ENCODE measurements around the gene CCBE1.

CCBE1 gene

DNA sequence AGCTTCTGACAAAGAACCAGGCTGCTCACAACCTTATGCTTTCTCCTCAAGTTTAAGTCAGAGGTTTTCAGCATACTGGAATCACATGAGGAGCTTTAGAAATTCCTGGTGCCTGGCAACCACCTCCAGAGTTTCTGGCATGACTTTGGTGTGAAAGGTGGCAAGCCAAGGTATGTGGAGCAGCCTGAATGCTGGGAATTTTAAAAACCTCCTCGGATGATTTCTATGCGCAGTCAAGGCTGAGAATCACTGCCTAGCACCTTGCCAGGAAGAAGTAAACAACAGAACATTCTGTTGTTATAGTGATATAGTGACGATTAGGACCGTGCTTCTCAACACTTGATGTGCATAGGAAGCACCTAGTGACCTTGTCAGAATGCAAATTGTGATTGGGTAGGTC is 11.7 kb downstream of the CCBE1 start:
- no peak for DNase-seq (ENCODE audit: low read depth in 1 of 2, low spot score in 1 of 2)
- no peak overlapping the region for H3K27ac ChIP-seq (replicated peaks)
- H3K4me3 ChIP-seq (replicated peaks; ENCODE audit: insufficient read depth, low read length) = no peak overlapping the region
- peaks cover 11% of the 10 kb centered on the region for H3K27me3 ChIP-seq (ENCODE audit: insufficient read depth, poor library complexity, severe bottlenecking)
- TF ChIP-seq, protein P1, sequence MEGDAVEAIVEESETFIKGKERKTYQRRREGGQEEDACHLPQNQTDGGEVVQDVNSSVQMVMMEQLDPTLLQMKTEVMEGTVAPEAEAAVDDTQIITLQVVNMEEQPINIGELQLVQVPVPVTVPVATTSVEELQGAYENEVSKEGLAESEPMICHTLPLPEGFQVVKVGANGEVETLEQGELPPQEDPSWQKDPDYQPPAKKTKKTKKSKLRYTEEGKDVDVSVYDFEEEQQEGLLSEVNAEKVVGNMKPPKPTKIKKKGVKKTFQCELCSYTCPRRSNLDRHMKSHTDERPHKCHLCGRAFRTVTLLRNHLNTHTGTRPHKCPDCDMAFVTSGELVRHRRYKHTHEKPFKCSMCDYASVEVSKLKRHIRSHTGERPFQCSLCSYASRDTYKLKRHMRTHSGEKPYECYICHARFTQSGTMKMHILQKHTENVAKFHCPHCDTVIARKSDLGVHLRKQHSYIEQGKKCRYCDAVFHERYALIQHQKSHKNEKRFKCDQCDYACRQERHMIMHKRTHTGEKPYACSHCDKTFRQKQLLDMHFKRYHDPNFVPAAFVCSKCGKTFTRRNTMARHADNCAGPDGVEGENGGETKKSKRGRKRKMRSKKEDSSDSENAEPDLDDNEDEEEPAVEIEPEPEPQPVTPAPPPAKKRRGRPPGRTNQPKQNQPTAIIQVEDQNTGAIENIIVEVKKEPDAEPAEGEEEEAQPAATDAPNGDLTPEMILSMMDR (IDR thresholded peaks at IDR 0.05; ENCODE audit: insufficient read depth, low read length) = no peak
- no peak for TF ChIP-seq POLR2AphosphoS5 (IDR thresholded peaks at IDR 0.05; ENCODE audit: low read depth)
- no peak for TF ChIP-seq SPI1 (IDR thresholded peaks at IDR 0.05; ENCODE audit: borderline replicate concordance, low read depth)
- no peak for TF ChIP-seq GABPA (IDR thresholded peaks at IDR 0.05; ENCODE audit: low read depth)
- TF ChIP-seq, protein P2, sequence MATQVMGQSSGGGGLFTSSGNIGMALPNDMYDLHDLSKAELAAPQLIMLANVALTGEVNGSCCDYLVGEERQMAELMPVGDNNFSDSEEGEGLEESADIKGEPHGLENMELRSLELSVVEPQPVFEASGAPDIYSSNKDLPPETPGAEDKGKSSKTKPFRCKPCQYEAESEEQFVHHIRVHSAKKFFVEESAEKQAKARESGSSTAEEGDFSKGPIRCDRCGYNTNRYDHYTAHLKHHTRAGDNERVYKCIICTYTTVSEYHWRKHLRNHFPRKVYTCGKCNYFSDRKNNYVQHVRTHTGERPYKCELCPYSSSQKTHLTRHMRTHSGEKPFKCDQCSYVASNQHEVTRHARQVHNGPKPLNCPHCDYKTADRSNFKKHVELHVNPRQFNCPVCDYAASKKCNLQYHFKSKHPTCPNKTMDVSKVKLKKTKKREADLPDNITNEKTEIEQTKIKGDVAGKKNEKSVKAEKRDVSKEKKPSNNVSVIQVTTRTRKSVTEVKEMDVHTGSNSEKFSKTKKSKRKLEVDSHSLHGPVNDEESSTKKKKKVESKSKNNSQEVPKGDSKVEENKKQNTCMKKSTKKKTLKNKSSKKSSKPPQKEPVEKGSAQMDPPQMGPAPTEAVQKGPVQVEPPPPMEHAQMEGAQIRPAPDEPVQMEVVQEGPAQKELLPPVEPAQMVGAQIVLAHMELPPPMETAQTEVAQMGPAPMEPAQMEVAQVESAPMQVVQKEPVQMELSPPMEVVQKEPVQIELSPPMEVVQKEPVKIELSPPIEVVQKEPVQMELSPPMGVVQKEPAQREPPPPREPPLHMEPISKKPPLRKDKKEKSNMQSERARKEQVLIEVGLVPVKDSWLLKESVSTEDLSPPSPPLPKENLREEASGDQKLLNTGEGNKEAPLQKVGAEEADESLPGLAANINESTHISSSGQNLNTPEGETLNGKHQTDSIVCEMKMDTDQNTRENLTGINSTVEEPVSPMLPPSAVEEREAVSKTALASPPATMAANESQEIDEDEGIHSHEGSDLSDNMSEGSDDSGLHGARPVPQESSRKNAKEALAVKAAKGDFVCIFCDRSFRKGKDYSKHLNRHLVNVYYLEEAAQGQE (IDR thresholded peaks at IDR 0.05; ENCODE audit: insufficient replicate concordance, low read depth) = no peak

DNA sequence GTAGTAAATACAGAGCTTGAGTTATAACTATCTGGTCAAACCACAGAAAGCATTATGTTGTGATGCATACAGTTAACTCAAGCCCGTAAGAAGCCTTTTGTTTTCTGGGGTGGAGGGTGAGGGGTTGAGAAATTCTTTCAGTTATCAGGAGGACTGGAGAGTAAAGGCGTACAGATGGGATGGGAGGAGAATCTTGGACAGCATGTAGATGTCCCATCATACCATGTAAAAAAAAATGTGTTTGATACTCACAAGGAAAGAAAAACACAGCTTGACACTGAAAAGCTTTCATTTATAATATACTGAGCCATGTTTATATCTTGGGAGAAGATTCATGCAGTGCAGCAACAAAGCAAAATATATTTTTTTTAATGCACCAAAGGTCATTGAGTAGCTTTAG is 12.4 kb downstream of the CCBE1 start:
- peaks cover 5% of the 10 kb centered on the region for H3K27me3 ChIP-seq (ENCODE audit: insufficient read depth, poor library complexity, severe bottlenecking)
- H3K27ac ChIP-seq (replicated peaks) = no peak overlapping the region
- no peak overlapping the region for H3K4me3 ChIP-seq (replicated peaks; ENCODE audit: insufficient read depth, low read length)
- no peak for DNase-seq (ENCODE audit: low read depth in 1 of 2, low spot score in 1 of 2)
- TF ChIP-seq, protein P1 (IDR thresholded peaks at IDR 0.05; ENCODE audit: insufficient read depth, low read length) = no peak
- no peak for TF ChIP-seq GABPA (IDR thresholded peaks at IDR 0.05; ENCODE audit: low read depth)
- TF ChIP-seq, protein P2 (IDR thresholded peaks at IDR 0.05; ENCODE audit: insufficient replicate concordance, low read depth) = no peak
- no peak for TF ChIP-seq SPI1 (IDR thresholded peaks at IDR 0.05; ENCODE audit: borderline replicate concordance, low read depth)
- TF ChIP-seq POLR2AphosphoS5 (IDR thresholded peaks at IDR 0.05; ENCODE audit: low read depth) = no peak

DNA sequence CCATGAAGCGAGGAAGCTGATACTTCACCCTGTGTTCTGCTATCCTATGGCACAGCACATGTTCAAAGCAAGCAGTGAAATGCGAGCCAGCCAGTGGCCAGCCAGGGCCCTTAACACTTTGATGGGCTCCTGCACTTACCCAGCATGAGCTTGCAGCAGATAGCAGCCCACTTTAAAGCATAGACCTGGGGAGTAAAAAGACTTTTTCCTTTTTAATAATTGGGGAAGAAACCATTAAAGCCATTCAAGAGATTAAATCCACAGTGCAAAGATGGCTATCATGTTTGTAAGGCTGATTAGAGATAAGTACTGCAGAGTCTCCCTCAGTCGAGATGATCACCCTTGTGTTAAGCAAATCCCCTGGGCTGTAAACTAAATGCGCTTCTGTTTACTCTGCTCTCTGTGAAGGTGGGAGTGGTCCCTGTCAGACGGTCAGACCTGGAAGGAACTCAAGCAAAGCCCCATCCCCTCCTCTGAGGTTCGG is 15.7 kb downstream of the CCBE1 start:
- TF ChIP-seq, protein P2 (IDR thresholded peaks at IDR 0.05; ENCODE audit: insufficient replicate concordance, low read depth) = no peak
- no peak for TF ChIP-seq SPI1 (IDR thresholded peaks at IDR 0.05; ENCODE audit: borderline replicate concordance, low read depth)
- TF ChIP-seq, protein P1 (IDR thresholded peaks at IDR 0.05; ENCODE audit: insufficient read depth, low read length) = no peak
- TF ChIP-seq POLR2AphosphoS5 (IDR thresholded peaks at IDR 0.05; ENCODE audit: low read depth) = no peak
- no peak for TF ChIP-seq GABPA (IDR thresholded peaks at IDR 0.05; ENCODE audit: low read depth)
- Histone ChIP-seq H3K27ac (replicated peaks) (no peak overlapping the region), H3K27me3 (ENCODE audit: insufficient read depth, poor library complexity, severe bottlenecking) (peaks cover 6% of the 10 kb centered on the region), H3K4me3 (replicated peaks; ENCODE audit: insufficient read depth, low read length) (no peak overlapping the region)
- DNase-seq (ENCODE audit: low read depth in 1 of 2, low spot score in 1 of 2) = no peak

Measured in HL-60 (cell line).